ENCODE results near the gene ZNF587B. TPM values are rescaled to one million over a fixed set of nuclear protein-coding genes. Genes with fewer than 3 reads are reported as not detected.
"Not testable (repeated sequence)": the region's sequence is repeated elsewhere in the genome, so short reads cannot be mapped to it uniquely, and the experiment has no call there.

Gene ZNF587B
- total RNA-seq, 3 donors from 2014 or later (not counting 1 experiment from before 2014, with no cell fraction given) = 23.4 to 25.7 (median 23.9) TPM

DNA sequence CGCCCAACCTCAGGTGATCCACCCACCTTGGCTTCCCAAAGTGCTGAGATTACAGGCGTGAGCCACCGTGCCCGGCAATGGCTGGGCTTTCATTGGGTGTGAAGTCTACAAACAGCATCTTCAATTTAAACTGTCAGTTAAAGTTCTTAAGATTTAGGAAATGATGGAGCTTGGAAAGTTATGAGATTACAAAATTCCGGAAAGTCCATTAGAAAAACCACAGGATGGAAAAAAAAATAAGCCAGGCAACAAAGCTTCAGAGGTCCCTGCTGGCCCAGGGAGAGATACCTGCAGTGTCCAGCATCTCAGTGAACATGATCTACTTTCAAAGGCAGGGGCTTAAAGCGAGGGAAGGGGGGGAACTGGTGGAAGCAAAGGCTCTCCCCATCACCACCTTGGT, 4.6 kb upstream of the ZNF587B start:
- no peaks in the 10 kb centered on the region for H3K27me3 Mint-ChIP-seq (ENCODE audit: low read depth in 2 of 2)
- WGBS (ENCODE audit: insufficient coverage) = 96% methylated on average over 5 of the region's 6 CpGs
- no peak for ATAC-seq
- no peaks in the 10 kb centered on the region for H3K27me3 ChIP-seq (ENCODE audit: control insufficient read depth, insufficient read depth, low read length)
- H3K4me1 Mint-ChIP-seq = peaks cover 40 to 46% of the 10 kb centered on the region in 2 donors
- no peaks in the 10 kb centered on the region for H3K9me3 Mint-ChIP-seq
- H3K27ac Mint-ChIP-seq = no peak overlapping the region
- intact Hi-C loops (cut with micrococcal nuclease) = no loop called here
- peaks cover 4% of the 10 kb centered on the region for H3K4me1 ChIP-seq (ENCODE audit: control insufficient read depth, insufficient read depth, low read length)
- H3K36me3 ChIP-seq (ENCODE audit: control insufficient read depth, insufficient read depth, low read length) = no peaks in the 10 kb centered on the region
- no peak overlapping the region for H3K27ac ChIP-seq (ENCODE audit: low read length)
- DNase-seq = no peak
- no peak overlapping the region for H3K4me3 Mint-ChIP-seq
- no peaks in the 10 kb centered on the region for H3K9me3 ChIP-seq (ENCODE audit: control insufficient read depth, insufficient read depth, low read length)
- H3K4me3 ChIP-seq (ENCODE audit: low read length) = no peak overlapping the region
- TF ChIP-seq, protein P1, sequence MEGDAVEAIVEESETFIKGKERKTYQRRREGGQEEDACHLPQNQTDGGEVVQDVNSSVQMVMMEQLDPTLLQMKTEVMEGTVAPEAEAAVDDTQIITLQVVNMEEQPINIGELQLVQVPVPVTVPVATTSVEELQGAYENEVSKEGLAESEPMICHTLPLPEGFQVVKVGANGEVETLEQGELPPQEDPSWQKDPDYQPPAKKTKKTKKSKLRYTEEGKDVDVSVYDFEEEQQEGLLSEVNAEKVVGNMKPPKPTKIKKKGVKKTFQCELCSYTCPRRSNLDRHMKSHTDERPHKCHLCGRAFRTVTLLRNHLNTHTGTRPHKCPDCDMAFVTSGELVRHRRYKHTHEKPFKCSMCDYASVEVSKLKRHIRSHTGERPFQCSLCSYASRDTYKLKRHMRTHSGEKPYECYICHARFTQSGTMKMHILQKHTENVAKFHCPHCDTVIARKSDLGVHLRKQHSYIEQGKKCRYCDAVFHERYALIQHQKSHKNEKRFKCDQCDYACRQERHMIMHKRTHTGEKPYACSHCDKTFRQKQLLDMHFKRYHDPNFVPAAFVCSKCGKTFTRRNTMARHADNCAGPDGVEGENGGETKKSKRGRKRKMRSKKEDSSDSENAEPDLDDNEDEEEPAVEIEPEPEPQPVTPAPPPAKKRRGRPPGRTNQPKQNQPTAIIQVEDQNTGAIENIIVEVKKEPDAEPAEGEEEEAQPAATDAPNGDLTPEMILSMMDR (IDR thresholded peaks at IDR 0.05) = no peak
- H3K36me3 Mint-ChIP-seq = no peaks in the 10 kb centered on the region

DNA sequence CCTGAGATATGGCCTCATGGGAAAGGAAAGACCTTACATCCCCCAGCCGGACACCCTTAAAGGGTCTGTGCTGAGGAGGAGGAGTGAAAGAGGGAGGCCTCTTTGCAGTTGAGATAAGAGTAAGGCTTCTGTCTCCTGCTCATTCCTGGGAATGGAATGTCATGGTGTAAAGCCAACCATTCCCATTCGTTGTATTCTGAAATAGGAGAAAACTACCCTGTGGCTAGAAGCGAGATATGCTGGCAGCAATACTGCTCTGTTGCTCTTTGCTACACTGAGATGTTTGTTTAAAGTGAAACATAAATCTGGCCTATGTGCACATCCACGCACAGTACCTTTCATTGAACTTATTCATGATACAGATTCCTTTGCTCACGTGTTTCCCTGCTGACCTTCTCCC, 783 bp upstream of the ZNF587B start:
- no peaks in the 10 kb centered on the region for H3K36me3 Mint-ChIP-seq
- no peaks in the 10 kb centered on the region for H3K9me3 Mint-ChIP-seq
- DNase-seq (no peak), ATAC-seq (no peak)
- TF ChIP-seq, protein P1 (IDR thresholded peaks at IDR 0.05) = no peak
- H3K4me1 Mint-ChIP-seq = peaks cover 22 to 28% of the 10 kb centered on the region in 2 donors
- no peak overlapping the region for H3K4me3 Mint-ChIP-seq
- no peaks in the 10 kb centered on the region for H3K27me3 ChIP-seq (ENCODE audit: control insufficient read depth, insufficient read depth, low read length)
- H3K36me3 ChIP-seq (ENCODE audit: control insufficient read depth, insufficient read depth, low read length) = no peaks in the 10 kb centered on the region
- H3K27me3 Mint-ChIP-seq (ENCODE audit: low read depth in 2 of 2) = no peaks in the 10 kb centered on the region
- H3K4me1 ChIP-seq (ENCODE audit: control insufficient read depth, insufficient read depth, low read length) = no peaks in the 10 kb centered on the region
- intact Hi-C loops (cut with micrococcal nuclease) = no loop called here
- H3K4me3 ChIP-seq (ENCODE audit: low read length) = no peak overlapping the region
- no peak overlapping the region for H3K27ac ChIP-seq (ENCODE audit: low read length)
- no peaks in the 10 kb centered on the region for H3K9me3 ChIP-seq (ENCODE audit: control insufficient read depth, insufficient read depth, low read length)
- H3K27ac Mint-ChIP-seq = peak overlapping the region in 1 of 2 donors; percentile 54
- 98% methylated on average over 5 of the region's 5 CpGs for WGBS (ENCODE audit: insufficient coverage)

DNA sequence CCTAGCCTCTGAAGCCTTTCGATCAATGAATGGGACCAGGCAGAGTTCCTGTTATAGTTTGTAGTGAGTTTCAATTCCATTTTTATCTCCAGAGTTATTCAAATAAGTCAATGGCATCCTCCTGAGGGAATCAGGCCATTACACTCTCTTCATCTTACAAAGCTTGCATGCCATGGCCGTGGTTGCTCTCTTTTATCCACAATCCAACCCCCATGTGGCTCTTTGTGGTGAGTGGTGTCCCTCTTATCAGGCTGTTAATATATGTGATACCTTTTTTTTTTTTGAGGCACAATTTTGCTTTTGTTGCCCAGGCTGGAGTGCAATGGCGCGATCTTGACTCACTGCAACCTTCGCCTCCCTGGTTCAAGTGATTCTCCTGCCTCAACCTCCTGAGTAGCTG, 6.9 kb downstream of the ZNF587B start:
- H3K27ac ChIP-seq (ENCODE audit: low read length); H3K27me3 ChIP-seq (ENCODE audit: control insufficient read depth, insufficient read depth, low read length); DNase-seq; ATAC-seq; H3K4me1 ChIP-seq (ENCODE audit: control insufficient read depth, insufficient read depth, low read length); H3K4me3 Mint-ChIP-seq; H3K9me3 ChIP-seq (ENCODE audit: control insufficient read depth, insufficient read depth, low read length); H3K9me3 Mint-ChIP-seq; H3K4me3 ChIP-seq (ENCODE audit: low read length); H3K36me3 Mint-ChIP-seq; intact Hi-C loops (cut with micrococcal nuclease); H3K36me3 ChIP-seq (ENCODE audit: control insufficient read depth, insufficient read depth, low read length); H3K27me3 Mint-ChIP-seq (ENCODE audit: low read depth in 2 of 2); H3K27ac Mint-ChIP-seq: not testable (repeated sequence)
- WGBS (ENCODE audit: insufficient coverage) = 100% methylated on average over 3 of the region's 5 CpGs
- peaks cover 9 to 18% of the 10 kb centered on the region in 2 donors for H3K4me1 Mint-ChIP-seq

DNA sequence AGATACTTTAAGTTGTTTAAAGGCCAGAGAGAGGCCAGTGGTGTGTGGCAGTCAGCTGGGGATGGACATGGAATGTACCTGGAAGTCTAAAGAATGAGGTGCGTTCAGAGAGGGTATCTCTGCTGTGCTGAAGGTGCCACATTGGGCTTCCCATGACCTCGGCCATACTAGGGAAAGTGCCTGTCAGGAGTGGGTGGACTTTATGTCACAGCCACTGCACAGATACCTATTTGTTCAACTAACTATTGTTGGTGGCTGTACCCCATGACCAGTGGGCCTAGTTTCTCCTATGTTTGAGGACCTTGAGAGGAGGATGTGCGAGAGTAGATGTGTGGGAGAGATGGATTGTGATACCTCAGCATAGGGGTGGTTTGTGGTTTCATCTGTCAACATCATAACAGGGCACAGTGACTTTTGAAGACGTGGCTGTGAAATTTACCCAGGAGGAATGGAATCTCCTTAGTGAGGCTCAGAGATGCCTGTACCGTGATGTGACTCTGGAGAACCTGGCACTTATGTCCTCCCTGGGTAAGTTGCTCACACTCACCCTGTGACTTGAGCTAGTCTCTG, 8.6 kb downstream of the ZNF587B start:
- H3K4me1 ChIP-seq (ENCODE audit: control insufficient read depth, insufficient read depth, low read length); H3K4me3 Mint-ChIP-seq; H3K4me3 ChIP-seq (ENCODE audit: low read length); DNase-seq; H3K9me3 Mint-ChIP-seq; H3K36me3 Mint-ChIP-seq; intact Hi-C loops (cut with micrococcal nuclease); H3K27me3 ChIP-seq (ENCODE audit: control insufficient read depth, insufficient read depth, low read length); H3K27me3 Mint-ChIP-seq (ENCODE audit: low read depth in 2 of 2); H3K9me3 ChIP-seq (ENCODE audit: control insufficient read depth, insufficient read depth, low read length); H3K27ac ChIP-seq (ENCODE audit: low read length): not testable (repeated sequence)
- Mint-ChIP-seq H3K4me1 (peaks cover 9 to 18% of the 10 kb centered on the region in 2 donors), H3K27ac (peak overlapping the region; percentile 58 to 65)
- 73% methylated on average over 2 of the region's 5 CpGs for WGBS (ENCODE audit: insufficient coverage)
- ATAC-seq = peak in 2 of 3 donors; percentile 51 to 63
- H3K36me3 ChIP-seq (ENCODE audit: control insufficient read depth, insufficient read depth, low read length) = peaks cover 13% of the 10 kb centered on the region
